ENCODE data around the gene DOCK9.

DOCK9 gene

DNA sequence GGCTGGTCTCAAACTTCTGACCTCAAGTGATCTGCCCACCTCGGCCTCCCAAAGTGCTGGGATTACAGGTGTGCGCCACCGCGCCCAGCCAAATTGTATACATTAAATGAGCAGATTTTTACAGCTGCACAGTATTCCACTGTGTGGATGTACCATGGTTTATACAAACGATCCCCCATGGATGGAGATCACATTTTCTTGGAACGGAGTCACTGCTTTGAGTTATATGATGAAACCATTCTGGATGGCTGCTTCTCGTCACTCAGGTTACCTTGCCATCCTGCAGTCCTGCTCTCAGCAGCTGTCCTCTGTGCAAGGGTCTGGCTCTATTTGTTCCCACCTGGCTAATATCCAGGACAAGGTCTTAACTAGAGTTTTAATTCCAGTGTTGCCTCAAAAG lies 186.3 kb downstream of the DOCK9 start:
- no peak overlapping the region for H3K27ac Mint-ChIP-seq (ENCODE audit: low read depth)
- DNase-seq (ENCODE audit: low spot score in 2 of 2), result no peak
- ATAC-seq (replicated peaks; ENCODE audit: extremely low read depth, poor library complexity, severe bottlenecking), result no peak
- no peaks in the 10 kb centered on the region for H3K9me3 Mint-ChIP-seq
- peaks cover 17% of the 10 kb centered on the region for H3K4me1 Mint-ChIP-seq
- H3K4me3 Mint-ChIP-seq, result no peak overlapping the region
- H3K27me3 Mint-ChIP-seq, result no peaks in the 10 kb centered on the region
- peaks cover 26% of the 10 kb centered on the region for H3K36me3 Mint-ChIP-seq (ENCODE audit: insufficient read depth)

DNA sequence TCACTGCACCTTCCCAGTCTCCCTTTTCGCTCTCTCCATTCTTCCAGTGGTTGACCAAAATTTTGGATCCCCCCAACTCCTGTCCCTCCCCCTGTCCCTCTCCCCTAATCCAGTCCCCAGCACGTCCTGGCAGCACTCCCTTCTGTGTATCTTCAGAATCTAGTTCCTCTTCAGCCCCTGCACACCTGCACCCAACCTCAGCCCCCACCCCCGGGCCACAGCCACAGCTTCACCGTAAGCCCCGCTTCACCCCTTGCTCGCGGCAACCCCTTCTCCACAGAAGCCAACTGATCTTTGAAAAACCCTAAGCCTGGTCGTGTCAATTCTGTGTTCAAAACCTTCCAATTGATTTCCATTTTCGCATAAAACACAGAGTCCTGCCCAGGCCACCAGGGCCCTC lies 189.9 kb downstream of the DOCK9 start:
- peak overlapping the region; percentile 5 for H3K27ac Mint-ChIP-seq (ENCODE audit: low read depth)
- peaks cover 17% of the 10 kb centered on the region for H3K4me1 Mint-ChIP-seq
- no peaks in the 10 kb centered on the region for H3K9me3 Mint-ChIP-seq
- ATAC-seq (replicated peaks; ENCODE audit: extremely low read depth, poor library complexity, severe bottlenecking) (no peak), DNase-seq (ENCODE audit: low spot score in 2 of 2) (no peak)
- H3K4me3 Mint-ChIP-seq, result no peak overlapping the region
- H3K27me3 Mint-ChIP-seq, result no peaks in the 10 kb centered on the region
- peaks cover 1% of the 10 kb centered on the region for H3K36me3 Mint-ChIP-seq (ENCODE audit: insufficient read depth)

DNA sequence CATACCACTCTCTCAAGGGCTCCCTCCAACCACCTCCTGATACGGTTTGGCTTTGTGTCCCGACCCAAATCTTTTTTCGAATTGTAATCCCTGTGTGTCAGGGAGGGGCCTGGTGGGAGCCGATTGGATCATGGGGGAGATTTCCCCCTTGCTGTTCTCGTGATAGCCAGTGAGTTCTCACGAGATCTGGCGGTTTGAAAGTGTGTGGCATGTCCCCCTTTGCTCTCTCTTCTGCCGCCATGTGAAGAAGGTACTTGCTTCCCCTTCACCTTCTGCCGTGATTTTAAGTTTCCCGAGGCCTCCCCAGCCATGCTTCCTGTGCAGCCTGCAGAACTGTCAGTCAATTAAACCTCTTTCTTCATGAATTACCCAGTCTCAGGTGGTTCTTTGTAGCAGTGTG lies 190.7 kb downstream of the DOCK9 start:
- Mint-ChIP-seq H3K9me3 (no peaks in the 10 kb centered on the region), H3K36me3 (ENCODE audit: insufficient read depth) (peaks cover 3% of the 10 kb centered on the region), H3K27ac (ENCODE audit: low read depth) (no peak overlapping the region), H3K27me3 (peaks cover 2% of the 10 kb centered on the region), H3K4me1 (peaks cover 17% of the 10 kb centered on the region), H3K4me3 (no peak overlapping the region)
- ATAC-seq (replicated peaks; ENCODE audit: extremely low read depth, poor library complexity, severe bottlenecking) (no peak), DNase-seq (ENCODE audit: low spot score in 2 of 2) (no peak)

DNA sequence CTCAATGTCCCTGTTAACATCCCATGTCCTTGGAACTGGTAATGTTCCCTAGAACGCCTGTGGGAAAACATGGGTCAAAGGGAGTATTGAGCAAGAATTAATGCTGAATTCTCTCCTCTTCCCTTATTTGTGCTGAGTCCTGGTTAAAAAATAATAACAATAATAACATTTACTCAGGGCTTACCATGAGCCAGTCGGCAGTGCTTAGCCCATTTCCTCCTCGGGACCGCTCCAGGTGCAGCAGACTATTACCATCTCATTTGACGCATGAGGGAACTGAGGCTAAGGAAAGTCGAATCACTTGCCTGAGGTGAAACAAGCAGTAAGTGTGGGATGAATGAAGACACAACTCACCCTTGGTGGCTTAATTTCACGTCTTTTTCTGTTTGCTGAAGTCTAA lies 191.8 kb downstream of the DOCK9 start:
- Mint-ChIP-seq H3K27me3 (peaks cover 14% of the 10 kb centered on the region), H3K9me3 (no peaks in the 10 kb centered on the region), H3K27ac (ENCODE audit: low read depth) (no peak overlapping the region), H3K4me1 (peaks cover 17% of the 10 kb centered on the region), H3K36me3 (ENCODE audit: insufficient read depth) (peaks cover 3% of the 10 kb centered on the region), H3K4me3 (no peak overlapping the region)
- DNase-seq (ENCODE audit: low spot score in 2 of 2) (no peak), ATAC-seq (replicated peaks; ENCODE audit: extremely low read depth, poor library complexity, severe bottlenecking) (no peak)

DNA sequence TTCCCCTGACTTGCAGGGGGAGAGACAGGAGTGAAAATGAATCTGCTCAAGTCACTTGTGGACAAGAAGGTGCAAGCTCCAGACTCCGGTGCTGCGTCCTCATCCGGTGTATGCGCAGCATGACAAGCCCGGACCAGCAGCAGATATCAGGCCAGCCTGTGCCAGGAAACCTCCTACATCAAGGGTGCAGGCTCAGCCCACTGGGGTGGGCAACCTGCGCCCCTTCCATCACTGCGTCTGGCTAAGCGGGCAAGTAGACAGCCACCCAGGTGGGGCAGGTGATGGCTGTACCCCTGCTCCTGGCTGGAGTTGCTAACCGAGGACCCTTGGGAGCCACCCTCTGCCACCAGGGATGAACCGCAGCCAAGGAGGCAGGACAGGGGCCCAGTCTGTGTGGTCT lies 192.5 kb downstream of the DOCK9 start:
- H3K4me3 Mint-ChIP-seq, result no peak overlapping the region
- no peaks in the 10 kb centered on the region for H3K9me3 Mint-ChIP-seq
- peaks cover 3% of the 10 kb centered on the region for H3K36me3 Mint-ChIP-seq (ENCODE audit: insufficient read depth)
- H3K4me1 Mint-ChIP-seq, result peaks cover 17% of the 10 kb centered on the region
- H3K27me3 Mint-ChIP-seq, result peaks cover 20% of the 10 kb centered on the region
- no peak for ATAC-seq (replicated peaks; ENCODE audit: extremely low read depth, poor library complexity, severe bottlenecking)
- DNase-seq (ENCODE audit: low spot score in 2 of 2), result no peak
- H3K27ac Mint-ChIP-seq (ENCODE audit: low read depth), result no peak overlapping the region

DNA sequence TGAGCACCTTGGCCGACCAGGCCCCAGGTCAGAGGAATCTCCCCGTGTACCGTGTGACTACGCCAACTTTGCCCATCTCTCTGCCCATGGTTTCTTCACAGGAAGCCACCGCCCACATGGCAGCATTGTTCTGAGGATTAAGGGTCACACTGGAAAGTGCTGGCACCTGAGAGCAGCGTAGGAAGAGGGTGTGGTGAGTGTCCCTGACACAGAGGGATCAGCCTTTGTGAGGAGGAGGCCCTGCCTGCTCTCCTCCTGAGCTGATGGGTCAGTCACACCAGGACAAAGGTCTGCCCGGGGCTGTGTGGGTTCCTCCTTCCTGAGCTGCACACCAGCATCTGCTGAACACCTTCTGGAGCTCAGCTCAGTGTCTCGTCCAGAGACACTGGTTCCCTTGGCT lies 193.2 kb downstream of the DOCK9 start:
- peaks cover 16% of the 10 kb centered on the region for H3K4me1 Mint-ChIP-seq
- no peak overlapping the region for H3K4me3 Mint-ChIP-seq
- no peak overlapping the region for H3K27ac Mint-ChIP-seq (ENCODE audit: low read depth)
- H3K36me3 Mint-ChIP-seq (ENCODE audit: insufficient read depth), result peaks cover 3% of the 10 kb centered on the region
- H3K9me3 Mint-ChIP-seq, result no peaks in the 10 kb centered on the region
- ATAC-seq (replicated peaks; ENCODE audit: extremely low read depth, poor library complexity, severe bottlenecking), result no peak
- no peak for DNase-seq (ENCODE audit: low spot score in 2 of 2)
- H3K27me3 Mint-ChIP-seq, result peaks cover 26% of the 10 kb centered on the region

DNA sequence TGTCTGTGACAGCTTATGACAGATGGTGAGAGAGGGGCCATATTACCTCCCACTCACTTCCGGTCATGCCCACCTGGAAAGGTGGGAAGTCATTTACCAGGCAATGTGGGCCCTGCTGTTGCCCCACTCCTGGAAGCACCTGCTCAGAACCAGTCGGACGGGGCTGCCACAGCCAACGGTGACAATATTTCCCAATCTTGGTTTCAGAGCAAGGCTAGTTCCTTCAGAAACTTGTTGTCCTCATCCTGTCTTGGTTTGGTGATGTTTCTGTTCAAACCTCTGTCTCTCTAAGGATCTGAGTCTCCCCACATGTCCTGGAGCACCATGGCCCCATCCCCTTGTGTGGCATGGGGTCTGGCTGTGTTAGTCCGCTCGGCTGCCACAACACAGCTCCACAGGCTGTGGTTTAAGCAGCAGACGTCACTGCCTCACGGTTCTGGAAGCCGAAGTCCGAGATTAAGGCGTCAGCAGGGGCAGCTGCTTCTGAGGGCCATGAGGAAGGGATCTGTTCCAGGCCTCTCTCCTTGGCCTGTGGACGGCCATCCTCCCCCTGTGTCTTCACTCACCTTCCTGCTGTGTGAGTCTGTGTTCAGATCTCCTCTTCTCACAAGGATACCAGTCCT lies 193.9 kb downstream of the DOCK9 start:
- Mint-ChIP-seq H3K27ac (ENCODE audit: low read depth) (no peak overlapping the region), H3K4me3 (no peak overlapping the region), H3K4me1 (peaks cover 9% of the 10 kb centered on the region), H3K9me3 (no peaks in the 10 kb centered on the region), H3K36me3 (ENCODE audit: insufficient read depth) (peaks cover 3% of the 10 kb centered on the region), H3K27me3 (peaks cover 33% of the 10 kb centered on the region)
- ATAC-seq (replicated peaks; ENCODE audit: extremely low read depth, poor library complexity, severe bottlenecking) (no peak), DNase-seq (ENCODE audit: low spot score in 2 of 2) (no peak)

DNA sequence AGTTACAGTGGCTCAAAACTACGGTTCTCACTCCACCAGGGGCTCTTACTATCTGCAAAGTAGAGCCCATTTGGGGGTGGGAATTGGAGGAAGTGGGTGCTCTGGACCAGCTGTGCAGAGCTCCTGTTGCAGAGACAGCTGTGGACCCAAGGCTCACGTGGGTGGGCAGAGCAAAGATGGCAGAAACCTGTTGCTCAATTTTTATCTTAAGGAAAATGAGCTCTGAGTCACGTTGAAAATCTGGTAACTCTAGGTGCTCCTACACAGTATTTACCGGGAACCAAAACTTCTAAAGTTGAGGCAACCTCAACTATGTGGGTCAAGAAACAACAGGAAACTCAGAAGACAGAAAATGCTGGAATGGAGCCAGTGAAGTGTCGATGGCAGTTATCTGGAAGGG lies 195.2 kb downstream of the DOCK9 start:
- Mint-ChIP-seq H3K27ac (ENCODE audit: low read depth) (no peak overlapping the region), H3K9me3 (no peaks in the 10 kb centered on the region), H3K36me3 (ENCODE audit: insufficient read depth) (peaks cover 2% of the 10 kb centered on the region), H3K4me1 (peaks cover 3% of the 10 kb centered on the region), H3K4me3 (no peak overlapping the region), H3K27me3 (peaks cover 46% of the 10 kb centered on the region)
- no peak for ATAC-seq (replicated peaks; ENCODE audit: extremely low read depth, poor library complexity, severe bottlenecking)
- DNase-seq (ENCODE audit: low spot score in 2 of 2), result no peak

DNA sequence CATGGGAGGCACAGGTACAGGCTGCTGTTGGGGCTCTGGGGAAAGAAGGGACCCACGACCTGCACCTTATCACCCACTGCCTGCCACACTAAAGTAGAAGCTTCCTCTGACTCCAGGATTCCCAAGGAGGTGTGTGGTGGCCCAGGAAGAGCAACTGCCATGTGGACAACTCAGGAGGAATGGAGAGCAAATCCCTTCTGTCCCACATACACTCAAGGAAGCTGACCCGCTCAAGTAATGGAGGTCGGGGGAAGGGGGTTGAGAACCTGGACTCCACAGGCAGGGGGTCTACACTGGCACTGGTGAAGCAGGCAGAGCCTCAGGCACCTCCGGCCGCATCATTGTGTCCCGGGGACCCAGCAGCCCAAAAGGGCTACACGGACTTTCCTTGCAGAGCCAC lies 196.0 kb downstream of the DOCK9 start:
- Mint-ChIP-seq H3K36me3 (ENCODE audit: insufficient read depth) (peaks cover 2% of the 10 kb centered on the region), H3K27me3 (peaks cover 49% of the 10 kb centered on the region)

DNA sequence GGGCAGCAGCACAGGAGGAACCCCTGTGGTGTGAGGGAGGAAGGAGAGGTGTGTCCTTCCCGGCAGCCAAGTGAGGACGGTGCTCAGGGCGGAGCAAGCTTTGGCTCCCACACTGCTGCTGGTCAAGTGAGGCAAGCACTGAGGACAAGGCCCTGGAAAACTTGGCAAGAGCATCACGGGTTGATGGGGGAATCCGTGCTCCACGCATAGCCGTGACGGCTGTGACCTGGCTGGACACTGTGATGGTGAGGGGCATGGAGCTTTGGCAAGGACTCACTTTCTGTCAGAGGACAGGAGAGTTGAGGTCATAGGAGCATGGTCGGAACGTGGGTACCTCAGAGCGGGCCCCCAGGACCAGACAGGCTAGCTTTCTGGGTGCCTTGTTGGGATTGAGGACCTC lies 196.4 kb downstream of the DOCK9 start:
- Mint-ChIP-seq H3K4me1 (no peaks in the 10 kb centered on the region), H3K9me3 (no peaks in the 10 kb centered on the region), H3K27me3 (peaks cover 49% of the 10 kb centered on the region), H3K36me3 (ENCODE audit: insufficient read depth) (peaks cover 2% of the 10 kb centered on the region), H3K27ac (ENCODE audit: low read depth) (no peak overlapping the region), H3K4me3 (no peak overlapping the region)
- DNase-seq (ENCODE audit: low spot score in 2 of 2), result no peak
- ATAC-seq (replicated peaks; ENCODE audit: extremely low read depth, poor library complexity, severe bottlenecking), result no peak

More for the DNA sequence above, 196.0 kb downstream of the DOCK9 start:
- H3K4me1 Mint-ChIP-seq, result no peaks in the 10 kb centered on the region
- no peaks in the 10 kb centered on the region for H3K9me3 Mint-ChIP-seq
- ATAC-seq (replicated peaks; ENCODE audit: extremely low read depth, poor library complexity, severe bottlenecking), result no peak
- no peak for DNase-seq (ENCODE audit: low spot score in 2 of 2)
- no peak overlapping the region for H3K27ac Mint-ChIP-seq (ENCODE audit: low read depth)
- H3K4me3 Mint-ChIP-seq, result no peak overlapping the region

DNA sequence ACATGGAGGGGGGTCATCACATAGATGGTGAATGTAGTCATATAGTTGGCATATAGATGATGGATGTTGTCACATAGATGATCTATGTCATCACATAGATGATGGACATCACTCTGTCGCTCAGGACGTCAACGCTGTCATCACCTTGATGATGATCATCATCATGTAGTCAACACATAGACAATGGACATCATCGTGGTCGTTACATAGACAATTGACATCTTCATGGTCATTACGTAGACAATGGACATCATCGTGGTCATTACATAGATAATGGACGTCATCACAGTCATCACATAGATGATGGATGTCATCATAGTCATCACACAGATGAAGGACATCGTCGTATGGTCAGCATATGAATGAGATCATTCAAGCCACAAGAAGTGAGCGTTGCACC lies 196.8 kb downstream of the DOCK9 start:
- no peaks in the 10 kb centered on the region for H3K4me1 Mint-ChIP-seq
- H3K9me3 Mint-ChIP-seq, result no peaks in the 10 kb centered on the region
- ATAC-seq (replicated peaks; ENCODE audit: extremely low read depth, poor library complexity, severe bottlenecking) (no peak), DNase-seq (ENCODE audit: low spot score in 2 of 2) (no peak)
- no peak overlapping the region for H3K27ac Mint-ChIP-seq (ENCODE audit: low read depth)
- H3K36me3 Mint-ChIP-seq (ENCODE audit: insufficient read depth), result peaks cover 2% of the 10 kb centered on the region
- H3K27me3 Mint-ChIP-seq, result peaks cover 53% of the 10 kb centered on the region
- H3K4me3 Mint-ChIP-seq, result no peak overlapping the region

DNA sequence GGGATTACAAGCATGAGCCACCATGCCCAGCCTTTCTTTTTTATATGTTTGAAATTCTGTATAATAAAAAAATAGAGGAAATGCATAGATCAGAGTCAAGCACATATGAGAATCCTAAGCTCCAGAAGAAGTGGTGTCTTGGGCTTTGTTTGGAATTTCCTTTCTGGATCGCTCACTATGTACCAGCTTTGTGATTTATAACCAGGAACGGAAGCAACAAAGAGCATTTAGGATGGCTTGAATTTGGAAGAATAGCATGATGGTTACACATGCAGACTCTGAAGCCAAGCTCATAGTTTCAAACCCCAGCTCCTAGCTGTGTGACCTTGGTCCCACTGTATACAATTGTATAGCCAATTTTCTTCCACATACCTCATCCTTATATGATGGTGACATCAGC lies 197.4 kb downstream of the DOCK9 start:
- H3K9me3 Mint-ChIP-seq, result no peaks in the 10 kb centered on the region
- no peak for DNase-seq (ENCODE audit: low spot score in 2 of 2)
- H3K4me1 Mint-ChIP-seq, result no peaks in the 10 kb centered on the region
- peaks cover 2% of the 10 kb centered on the region for H3K36me3 Mint-ChIP-seq (ENCODE audit: insufficient read depth)
- no peak overlapping the region for H3K4me3 Mint-ChIP-seq
- no peak overlapping the region for H3K27ac Mint-ChIP-seq (ENCODE audit: low read depth)
- peaks cover 59% of the 10 kb centered on the region for H3K27me3 Mint-ChIP-seq
- no peak for ATAC-seq (replicated peaks; ENCODE audit: extremely low read depth, poor library complexity, severe bottlenecking)

DNA sequence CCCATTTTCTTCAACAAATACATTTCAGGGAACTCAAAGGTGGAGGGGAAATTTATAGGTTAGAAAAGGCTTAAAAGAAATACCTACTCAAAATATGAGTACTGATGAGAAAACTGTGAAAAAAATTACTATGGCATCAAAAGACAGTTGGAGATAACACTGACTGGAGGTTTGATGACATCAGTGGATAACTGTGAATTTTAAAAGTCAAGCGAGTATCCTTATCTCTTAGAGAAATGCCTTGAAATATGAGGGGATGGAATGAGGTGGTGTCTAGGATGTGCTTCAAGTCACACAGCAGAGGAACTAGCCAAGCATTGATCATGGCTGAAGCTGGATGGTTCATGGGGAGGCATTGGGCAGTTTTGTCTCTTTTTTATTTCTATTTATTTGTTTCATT lies 198.2 kb downstream of the DOCK9 start:
- Mint-ChIP-seq H3K4me1 (no peaks in the 10 kb centered on the region), H3K36me3 (ENCODE audit: insufficient read depth) (peaks cover 2% of the 10 kb centered on the region), H3K27ac (ENCODE audit: low read depth) (no peak overlapping the region), H3K4me3 (no peak overlapping the region), H3K9me3 (no peaks in the 10 kb centered on the region), H3K27me3 (peaks cover 62% of the 10 kb centered on the region)
- DNase-seq (ENCODE audit: low spot score in 2 of 2), result no peak
- ATAC-seq (replicated peaks; ENCODE audit: extremely low read depth, poor library complexity, severe bottlenecking), result no peak

DNA sequence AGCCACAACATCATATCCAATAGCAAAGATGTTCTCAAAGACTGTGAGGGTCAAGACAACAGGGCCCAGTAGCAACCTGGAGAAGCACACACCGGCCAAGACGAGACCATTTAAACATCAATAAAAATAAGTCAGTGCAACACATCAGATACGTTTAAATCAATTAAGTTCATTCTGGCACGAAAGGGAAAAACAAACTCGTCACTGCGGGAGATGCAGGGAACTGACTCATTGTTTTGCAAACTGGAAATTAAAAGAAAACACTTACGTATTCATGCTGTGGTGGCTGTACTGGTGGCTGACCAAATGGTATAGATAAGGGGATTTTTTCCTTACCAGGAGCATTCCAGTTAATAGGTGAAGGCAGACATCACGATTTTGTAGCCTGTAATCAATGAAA lies 199.1 kb downstream of the DOCK9 start:
- Mint-ChIP-seq H3K27ac (ENCODE audit: low read depth) (no peak overlapping the region), H3K27me3 (peaks cover 62% of the 10 kb centered on the region), H3K36me3 (ENCODE audit: insufficient read depth) (peaks cover 2% of the 10 kb centered on the region), H3K4me1 (no peaks in the 10 kb centered on the region), H3K4me3 (no peak overlapping the region), H3K9me3 (no peaks in the 10 kb centered on the region)
- ATAC-seq (replicated peaks; ENCODE audit: extremely low read depth, poor library complexity, severe bottlenecking), result no peak
- DNase-seq (ENCODE audit: low spot score in 2 of 2), result no peak
